H9 (cell line): Measurements from ENCODE around the gene RAB6A. TPM values are rescaled to one million over a fixed set of nuclear protein-coding genes. Genes with fewer than 3 reads are reported as not detected.

ENCODE experiments used
- DNase-seq: peaks from one replicate; pipeline ENCODE4 v3.0.0-alpha.2; 2017
- H2AFZ ChIP-seq: one replicate; pipeline ENCODE4 v1.6.1; 2013; ENCODE audit warnings: mild to moderate bottlenecking, low read length, control low read depth, moderate library complexity
- H2AK5ac ChIP-seq: 2 replicates; pipeline ENCODE4 v1.6.1; 2013; ENCODE audit warnings: low read length, control low read depth, mixed read lengths; ENCODE audit not compliant: insufficient read length
- H2BK120ac ChIP-seq: one replicate; pipeline ENCODE4 v1.6.1; 2013; ENCODE audit warnings: low read depth, mild to moderate bottlenecking, low read length, control low read depth, inconsistent platforms; ENCODE audit not compliant: poor library complexity, severe bottlenecking
- H2BK12ac ChIP-seq: 2 replicates; pipeline ENCODE4 v1.6.1; 2013; ENCODE audit warnings: low read length, control low read depth, mixed read lengths, low read depth; ENCODE audit not compliant: insufficient read length
- H2BK15ac ChIP-seq: 2 replicates; pipeline ENCODE4 v1.6.1; 2013; ENCODE audit warnings: low read depth, low read length, control low read depth
- H2BK20ac ChIP-seq: one replicate; pipeline ENCODE4 v1.6.1; 2013; ENCODE audit warnings: low read depth, mild to moderate bottlenecking, low read length, control low read depth, inconsistent platforms; ENCODE audit not compliant: poor library complexity, severe bottlenecking
- H2BK5ac ChIP-seq: 2 replicates; pipeline ENCODE4 v1.6.1; 2013; ENCODE audit warnings: low read length, control low read depth, mixed read lengths; ENCODE audit not compliant: insufficient read length
- H3K14ac ChIP-seq: 2 replicates; pipeline ENCODE4 v1.6.1; 2013; ENCODE audit warnings: low read length, control low read depth; ENCODE audit not compliant: insufficient read depth
- H3K18ac ChIP-seq: 2 replicates; pipeline ENCODE4 v1.6.1; 2013; ENCODE audit warnings: low read depth, mild to moderate bottlenecking, mixed read lengths, low read length, control low read depth; ENCODE audit not compliant: insufficient read length
- H3K23ac ChIP-seq: 2 replicates; pipeline ENCODE4 v1.6.1; 2013; ENCODE audit warnings: low read length, control low read depth, mixed read lengths, low read depth; ENCODE audit not compliant: insufficient read length
- H3K23me2 ChIP-seq: 2 replicates; pipeline ENCODE4 v1.6.1; 2013; ENCODE audit warnings: low read depth, mild to moderate bottlenecking, mixed read lengths, low read length, control low read depth; ENCODE audit not compliant: insufficient read length, poor library complexity, severe bottlenecking
- H3K27ac ChIP-seq: 2 replicates; pipeline ENCODE4 v1.5.1; 2013; ENCODE audit warnings: low read length, control low read depth, mixed read lengths, low read depth; ENCODE audit not compliant: insufficient read length
- H3K27me3 ChIP-seq: 2 replicates; pipeline ENCODE4 v1.6.1; 2013; ENCODE audit warnings: low read length, control low read depth, inconsistent platforms; ENCODE audit not compliant: insufficient read depth
- H3K4ac ChIP-seq: 2 replicates; pipeline ENCODE4 v1.6.1; 2013; ENCODE audit warnings: low read depth, mild to moderate bottlenecking, control low read depth, inconsistent platforms, low read length, moderate library complexity
- H3K4me1 ChIP-seq: 2 replicates; pipeline ENCODE4 v1.6.1; 2013; ENCODE audit warnings: low read length, control low read depth, inconsistent platforms; ENCODE audit not compliant: insufficient read depth
- H3K4me2 ChIP-seq: 2 replicates; pipeline ENCODE4 v1.6.1; 2013; ENCODE audit warnings: low read length, control low read depth, mixed read lengths; ENCODE audit not compliant: insufficient read length, insufficient read depth
- H3K56ac ChIP-seq: 2 replicates; pipeline ENCODE4 v1.6.1; 2013; ENCODE audit warnings: low read depth, mild to moderate bottlenecking, mixed read lengths, low read length, control low read depth; ENCODE audit not compliant: insufficient read length
- H3K79me1 ChIP-seq: 2 replicates; pipeline ENCODE4 v1.6.1; 2013; ENCODE audit warnings: low read depth, mild to moderate bottlenecking, moderate library complexity, low read length, control low read depth, inconsistent platforms; ENCODE audit not compliant: insufficient read depth, poor library complexity, severe bottlenecking
- H3K79me2 ChIP-seq: 2 replicates; pipeline ENCODE4 v1.6.1; 2013; ENCODE audit warnings: low read length, control low read depth, inconsistent platforms; ENCODE audit not compliant: insufficient read depth
- H3K9ac ChIP-seq: 2 replicates; pipeline ENCODE4 v1.6.1; 2013; ENCODE audit warnings: low read length, control low read depth, mixed read lengths; ENCODE audit not compliant: insufficient read length; ENCODE audit errors: extremely low read depth
- H3K9me3 ChIP-seq: one replicate; pipeline ENCODE4 v1.6.1; 2013; ENCODE audit warnings: low read depth, low read length, inconsistent platforms; ENCODE audit not compliant: control insufficient read depth
- H3T11ph ChIP-seq: one replicate; pipeline ENCODE4 v1.6.1; 2013; ENCODE audit warnings: mild to moderate bottlenecking, low read length, control low read depth, inconsistent platforms
- H4K20me1 ChIP-seq: one replicate; pipeline ENCODE4 v1.6.1; 2013; ENCODE audit not compliant: control insufficient read depth, insufficient read length, insufficient read depth
- H4K5ac ChIP-seq: 2 replicates; pipeline ENCODE4 v1.6.1; 2013; ENCODE audit warnings: low read depth, mild to moderate bottlenecking, mixed read lengths, low read length, control low read depth; ENCODE audit not compliant: insufficient read length
- H4K8ac ChIP-seq: replicated peaks from 2 replicates; pipeline ENCODE4 v1.6.1; 2013; ENCODE audit warnings: low read length, control low read depth, mixed read lengths, low read depth; ENCODE audit not compliant: insufficient read length
- H4K91ac ChIP-seq: 2 replicates; pipeline ENCODE4 v1.6.1; 2013; ENCODE audit warnings: low read depth, mild to moderate bottlenecking, moderate library complexity, mixed read lengths, low read length, control low read depth; ENCODE audit not compliant: insufficient read length
- H3K27ac Mint-ChIP-seq, 3 experiments: 2 replicates in 2 of 3; 3 replicates in 1 of 3; pipeline ENCODE4 v1.8.0; 2020 to 2021; ENCODE audit warnings: mixed read lengths in 3 of 3, mild to moderate bottlenecking in 1 of 3, moderate library complexity in 1 of 3
- H3K27me3 Mint-ChIP-seq: 2 replicates; pipeline ENCODE4 v1.8.0; 2021; ENCODE audit warnings: low read depth, mild to moderate bottlenecking, moderate library complexity, mixed read lengths
- H3K36me3 Mint-ChIP-seq, 3 experiments: 2 replicates in 2 of 3; 3 replicates in 1 of 3; pipeline ENCODE4 v1.8.0; 2020 to 2021; ENCODE audit warnings: low read depth in 3 of 3, mixed read lengths in 3 of 3; ENCODE audit not compliant: insufficient read depth in 1 of 3
- H3K4me1 Mint-ChIP-seq, 2 experiments: 2 replicates each; pipeline ENCODE4 v1.8.0; 2020; ENCODE audit warnings: mixed read lengths in 2 of 2
- H3K4me3 Mint-ChIP-seq, 2 experiments: 2 replicates in 1 of 2; 3 replicates in 1 of 2; pipeline ENCODE4 v1.8.0; 2020 to 2021; ENCODE audit warnings: mild to moderate bottlenecking in 2 of 2, mixed read lengths in 2 of 2, moderate library complexity in 1 of 2
- H3K9me3 Mint-ChIP-seq, 2 experiments: 2 replicates in 1 of 2; 3 replicates in 1 of 2; pipeline ENCODE4 v1.8.0; 2020; ENCODE audit warnings: mild to moderate bottlenecking in 2 of 2, mixed read lengths in 2 of 2, moderate library complexity in 1 of 2
- CTCF ChIP-seq: fragments of 200-600 bp; sonication (generic); conservative IDR thresholded peaks from 3 replicates; pipeline ENCODE4 v1.8.0; 2021; ENCODE audit warnings: antibody characterized with exemption, mild to moderate bottlenecking
- WGBS: extraction: QIAGEN DNeasy Blood & Tissue Kit; methylation state at CpG from one replicate; pipeline ENCODE4 v1.1.7; 2013; ENCODE audit warnings: missing lambda C conversion rate, low lambda C conversion rate, mixed read lengths; ENCODE audit not compliant: insufficient read length; ENCODE audit errors: extremely low coverage; 5-methylcytosine and 5-hydroxymethylcytosine counted together
- total RNA-seq: library from RNA; stranded (reverse); gene quantifications from 2 replicates; pipeline ENCODE4 v1.2.1, GENCODE V29; 2021

RAB6A gene
- total RNA-seq, 1 experiment from 2014 or later = 72.8 TPM

- Histone ChIP-seq H3K56ac (no peak overlapping the region), H3K18ac (no peak overlapping the region), H3K4ac (no peak overlapping the region), H4K91ac (no peak overlapping the region), H2BK15ac (no peak overlapping the region), H2BK20ac (no peak overlapping the region), H2BK12ac (no peak overlapping the region), H3K4me1 (peaks cover 7% of the 10 kb centered on the region; the same call in 1 of the 2 replicates), H3K9me3 (no peaks in the 10 kb centered on the region), H3K27ac (no peak overlapping the region), H2AFZ (no peak overlapping the region), H4K8ac (no peak overlapping the region), H3K79me1 (no peaks in the 10 kb centered on the region), H2BK120ac (no peak overlapping the region), H3K27me3 (no peaks in the 10 kb centered on the region; the same call in 1 of the 2 replicates), H3K14ac (no peak overlapping the region; the same call in 1 of the 2 replicates), H4K5ac (no peak overlapping the region), H3K4me2 (no peak overlapping the region), H3K23ac (no peak overlapping the region), H3T11ph (no peak overlapping the region), H2AK5ac (no peak overlapping the region), H3K23me2 (peaks cover 18% of the 10 kb centered on the region), H3K79me2 (no peaks in the 10 kb centered on the region), H4K20me1 (no peaks in the 10 kb centered on the region), H3K9ac (no peak overlapping the region), H2BK5ac (no peak overlapping the region)
- H3K4me3 Mint-ChIP-seq = peak overlapping the region; percentile 3 to 30; a peak in 2 of 5 replicates
- peaks cover 10% of the 10 kb centered on the region for H3K27me3 Mint-ChIP-seq
- H3K9me3 Mint-ChIP-seq = no peaks in the 10 kb centered on the region
- no CpG with 5 or more reads among the region's 8 CpGs for WGBS
- peaks cover 56 to 64% of the 10 kb centered on the region in 2 experiments for H3K4me1 Mint-ChIP-seq
- no peak for TF ChIP-seq CTCF
- no peak for DNase-seq
- H3K36me3 Mint-ChIP-seq = peaks cover 0 to 12% (median 11%) of the 10 kb centered on the region in 3 experiments; a peak in 4 of 7 replicates
- no peak overlapping the region for H3K27ac Mint-ChIP-seq
Observed at GRCh38 chr11:73648571-73649046, 112.3 kb downstream of the RAB6A start.
